ENCODE data around the gene PRICKLE2. TPM values are rescaled to one million over a fixed set of nuclear protein-coding genes. Genes with fewer than 3 reads are reported as not detected.

PRICKLE2 gene
- total RNA-seq, 6 experiments from 2014 or later: 2.4 to 4.4 (median 3.3) TPM

DNA sequence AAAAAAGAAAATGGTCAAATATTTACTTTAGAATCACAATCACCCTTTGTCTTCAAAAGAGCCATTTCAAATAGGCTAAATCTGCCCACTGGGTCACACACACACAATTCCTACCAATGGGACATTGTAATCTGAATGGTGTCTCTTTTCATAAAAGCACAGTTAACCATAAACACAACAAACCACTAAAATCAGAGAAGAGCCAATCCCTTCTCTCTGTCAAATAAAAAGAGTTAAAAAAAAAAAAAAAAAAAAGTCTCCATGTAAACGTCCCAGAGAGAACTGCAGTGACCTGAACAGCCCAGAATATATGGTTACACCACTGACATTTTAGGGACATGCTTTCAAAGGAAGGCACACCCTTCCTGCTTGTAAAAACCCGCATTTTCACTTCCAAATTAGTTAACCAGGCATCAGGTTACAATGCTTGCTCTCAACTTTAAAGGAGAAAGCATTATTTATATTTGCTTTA lies 63.7 kb downstream of the PRICKLE2 start:
- Histone ChIP-seq H3K4me3 (no peak overlapping the region), H3K27ac (no peak overlapping the region), H3K4me1 (no peaks in the 10 kb centered on the region), H3K36me3 (no peaks in the 10 kb centered on the region), H3K27me3 (no peaks in the 10 kb centered on the region), H3K9me3 (no peaks in the 10 kb centered on the region)
- ATAC-seq: no peak
- 26% methylated on average over 2 of the region's 2 CpGs for WGBS (ENCODE audit: insufficient coverage, low coverage, low lambda C conversion rate, missing lambda C conversion rate)
- intact Hi-C loops (cut with DNase I): no loop called here
- no peak for TF ChIP-seq POLR2A (IDR thresholded peaks at IDR 0.05)
- TF ChIP-seq, protein P1, sequence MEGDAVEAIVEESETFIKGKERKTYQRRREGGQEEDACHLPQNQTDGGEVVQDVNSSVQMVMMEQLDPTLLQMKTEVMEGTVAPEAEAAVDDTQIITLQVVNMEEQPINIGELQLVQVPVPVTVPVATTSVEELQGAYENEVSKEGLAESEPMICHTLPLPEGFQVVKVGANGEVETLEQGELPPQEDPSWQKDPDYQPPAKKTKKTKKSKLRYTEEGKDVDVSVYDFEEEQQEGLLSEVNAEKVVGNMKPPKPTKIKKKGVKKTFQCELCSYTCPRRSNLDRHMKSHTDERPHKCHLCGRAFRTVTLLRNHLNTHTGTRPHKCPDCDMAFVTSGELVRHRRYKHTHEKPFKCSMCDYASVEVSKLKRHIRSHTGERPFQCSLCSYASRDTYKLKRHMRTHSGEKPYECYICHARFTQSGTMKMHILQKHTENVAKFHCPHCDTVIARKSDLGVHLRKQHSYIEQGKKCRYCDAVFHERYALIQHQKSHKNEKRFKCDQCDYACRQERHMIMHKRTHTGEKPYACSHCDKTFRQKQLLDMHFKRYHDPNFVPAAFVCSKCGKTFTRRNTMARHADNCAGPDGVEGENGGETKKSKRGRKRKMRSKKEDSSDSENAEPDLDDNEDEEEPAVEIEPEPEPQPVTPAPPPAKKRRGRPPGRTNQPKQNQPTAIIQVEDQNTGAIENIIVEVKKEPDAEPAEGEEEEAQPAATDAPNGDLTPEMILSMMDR (IDR thresholded peaks at IDR 0.05): no peak
- DNase-seq: no peak

DNA sequence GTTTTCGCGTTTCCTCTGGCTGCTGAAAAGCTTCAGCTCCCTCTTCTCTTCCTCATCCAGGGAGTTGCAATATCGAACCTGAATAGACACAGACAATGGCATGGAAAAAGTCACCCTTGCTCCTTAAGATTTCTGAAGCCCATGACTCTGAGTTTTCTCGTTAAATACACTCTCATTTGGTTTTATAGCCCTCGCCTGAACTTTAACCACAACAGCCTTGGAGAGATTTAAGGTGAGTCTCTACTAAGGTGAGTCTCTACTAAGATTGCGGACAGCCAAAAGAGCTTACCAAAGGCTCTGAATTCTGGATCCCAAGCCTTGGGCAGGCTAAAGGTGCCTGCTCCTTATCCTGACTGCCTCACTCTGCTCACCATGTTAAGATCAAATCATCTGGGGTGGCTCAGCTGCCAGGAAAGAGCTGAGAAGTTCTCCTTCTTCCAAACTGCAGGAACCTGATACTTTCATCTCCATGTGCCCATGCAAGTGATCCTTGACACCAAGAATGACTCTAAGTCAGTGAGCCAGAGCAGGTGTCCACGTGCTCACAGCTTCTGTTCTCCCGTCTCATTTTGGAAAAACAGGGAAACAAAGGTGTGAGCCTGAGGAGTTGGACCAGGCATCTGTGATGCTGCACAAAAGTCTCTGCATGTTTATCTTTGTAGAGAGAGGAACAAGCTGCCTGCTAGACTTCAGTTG lies 65.1 kb downstream of the PRICKLE2 start:
- ATAC-seq: no peak
- no peaks in the 10 kb centered on the region for H3K4me1 ChIP-seq
- H3K27ac ChIP-seq: no peak overlapping the region
- WGBS (ENCODE audit: insufficient coverage, low coverage, low lambda C conversion rate, missing lambda C conversion rate): 77% methylated on average over 6 of the region's 8 CpGs
- intact Hi-C loops (cut with DNase I): no loop called here
- TF ChIP-seq POLR2A (IDR thresholded peaks at IDR 0.05): no peak
- TF ChIP-seq, protein P1 (IDR thresholded peaks at IDR 0.05): no peak
- no peaks in the 10 kb centered on the region for H3K36me3 ChIP-seq
- H3K9me3 ChIP-seq: no peaks in the 10 kb centered on the region
- DNase-seq: no peak
- no peaks in the 10 kb centered on the region for H3K27me3 ChIP-seq
- H3K4me3 ChIP-seq: no peak overlapping the region

DNA sequence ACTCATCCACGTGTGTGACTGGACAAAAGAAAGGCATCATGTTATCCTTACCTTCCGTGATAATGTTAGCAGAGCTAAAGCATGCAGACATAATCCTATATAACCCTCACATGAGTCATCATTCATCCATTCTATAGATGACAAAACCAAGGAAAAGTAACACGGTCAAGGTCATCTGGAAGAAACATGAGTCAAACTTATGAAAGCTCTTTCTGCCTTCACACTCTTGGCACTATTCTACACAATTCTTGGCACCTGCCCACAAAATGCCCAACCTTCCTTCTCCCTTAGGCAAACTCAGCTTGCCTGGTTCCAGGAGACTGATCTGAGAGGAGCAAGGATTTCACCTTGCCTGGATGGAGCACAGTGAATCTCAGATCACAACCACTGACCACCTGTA lies 66.9 kb downstream of the PRICKLE2 start:
- no peaks in the 10 kb centered on the region for H3K4me1 ChIP-seq
- intact Hi-C loops (cut with DNase I): no loop called here
- WGBS (ENCODE audit: insufficient coverage, low coverage, low lambda C conversion rate, missing lambda C conversion rate): 68% methylated on average over 3 of the region's 3 CpGs
- no peaks in the 10 kb centered on the region for H3K9me3 ChIP-seq
- ATAC-seq: no peak
- no peak for DNase-seq
- no peak overlapping the region for H3K4me3 ChIP-seq
- no peaks in the 10 kb centered on the region for H3K27me3 ChIP-seq
- H3K36me3 ChIP-seq: no peaks in the 10 kb centered on the region
- H3K27ac ChIP-seq: no peak overlapping the region
- no peak for TF ChIP-seq POLR2A (IDR thresholded peaks at IDR 0.05)
- TF ChIP-seq, protein P1 (IDR thresholded peaks at IDR 0.05): no peak

DNA sequence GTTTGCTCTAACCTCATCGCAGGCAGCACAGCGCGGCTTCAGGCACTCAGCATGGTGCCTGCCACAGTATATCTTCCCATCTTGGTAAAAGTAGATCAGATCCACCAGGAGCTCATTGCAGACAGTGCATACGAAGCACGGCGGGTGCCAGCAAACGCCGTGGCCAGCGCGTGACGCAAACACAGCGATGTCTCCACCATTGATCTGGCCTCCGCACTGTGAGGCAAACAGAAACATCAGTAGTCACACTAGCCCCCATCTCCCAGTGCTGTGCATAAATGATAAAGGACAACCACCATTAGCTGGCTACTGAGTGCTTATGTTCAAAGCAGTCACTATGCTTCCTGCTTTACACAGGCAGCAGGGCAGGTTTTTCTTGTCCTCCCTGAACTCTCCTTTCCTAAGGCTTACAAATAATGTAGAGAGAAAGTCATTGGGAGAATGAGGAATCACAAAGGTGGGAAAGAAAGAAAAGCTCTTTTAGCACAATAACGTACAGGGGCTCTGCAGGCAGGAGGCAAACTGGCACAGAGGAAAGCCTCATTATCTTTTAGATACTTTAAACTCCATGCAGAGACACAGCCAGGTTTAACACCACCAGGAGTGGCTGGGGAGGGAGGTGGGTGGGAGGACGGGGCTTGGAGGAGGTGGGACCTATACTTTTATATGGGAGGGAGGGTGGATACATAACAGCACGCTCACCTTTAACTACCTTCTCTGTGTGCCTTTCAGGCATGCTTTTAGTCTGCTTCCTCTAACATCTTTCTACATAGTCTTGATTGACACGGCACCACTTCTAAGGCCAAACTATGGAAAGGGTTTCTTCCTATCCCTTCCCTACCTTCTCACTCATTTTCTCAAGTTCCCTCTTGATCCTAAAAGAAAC lies 67.9 kb downstream of the PRICKLE2 start:
- Histone ChIP-seq H3K4me3 (no peak overlapping the region), H3K36me3 (no peaks in the 10 kb centered on the region), H3K9me3 (no peaks in the 10 kb centered on the region), H3K27me3 (no peaks in the 10 kb centered on the region), H3K4me1 (no peaks in the 10 kb centered on the region), H3K27ac (no peak overlapping the region)
- DNase-seq: no peak
- intact Hi-C loops (cut with DNase I): no loop called here
- ATAC-seq: no peak
- TF ChIP-seq, protein P1 (IDR thresholded peaks at IDR 0.05): no peak
- no peak for TF ChIP-seq POLR2A (IDR thresholded peaks at IDR 0.05)
- WGBS (ENCODE audit: insufficient coverage, low coverage, low lambda C conversion rate, missing lambda C conversion rate): 72% methylated on average over 8 of the region's 17 CpGs

Data from right lobe of liver (tissue), 6 donors.